Astrocyte of the spinal cord (primary cell): ENCODE results near the gene ALG1.
"Not testable (repeated sequence)": the region's sequence is repeated elsewhere in the genome, so short reads cannot be mapped to it uniquely, and the experiment has no call there.

Experiments
- DNase-seq: peaks from one replicate; pipeline ENCODE4 v3.0.0; 2011; ENCODE audit warnings: low read depth, low spot score
- H3K4me3 ChIP-seq: 2 replicates; pipeline ENCODE4 v1.5.1; 2011; ENCODE audit warnings: low read depth, mild to moderate bottlenecking, low read length, moderate library complexity
- in situ Hi-C: cut with HindIII; loops from 2 replicates; pipeline ENCODE4 v1.10.0; 2017; ENCODE audit warnings: low sequenced_read_pairs
- TF ChIP-seq, protein P1 (sequence below): IDR thresholded peaks from 2 replicates; pipeline ENCODE4 v1.5.1; 2012; ENCODE audit warnings: low read depth, mild to moderate bottlenecking, low read length, inconsistent platforms

The ALG1 gene

DNA sequence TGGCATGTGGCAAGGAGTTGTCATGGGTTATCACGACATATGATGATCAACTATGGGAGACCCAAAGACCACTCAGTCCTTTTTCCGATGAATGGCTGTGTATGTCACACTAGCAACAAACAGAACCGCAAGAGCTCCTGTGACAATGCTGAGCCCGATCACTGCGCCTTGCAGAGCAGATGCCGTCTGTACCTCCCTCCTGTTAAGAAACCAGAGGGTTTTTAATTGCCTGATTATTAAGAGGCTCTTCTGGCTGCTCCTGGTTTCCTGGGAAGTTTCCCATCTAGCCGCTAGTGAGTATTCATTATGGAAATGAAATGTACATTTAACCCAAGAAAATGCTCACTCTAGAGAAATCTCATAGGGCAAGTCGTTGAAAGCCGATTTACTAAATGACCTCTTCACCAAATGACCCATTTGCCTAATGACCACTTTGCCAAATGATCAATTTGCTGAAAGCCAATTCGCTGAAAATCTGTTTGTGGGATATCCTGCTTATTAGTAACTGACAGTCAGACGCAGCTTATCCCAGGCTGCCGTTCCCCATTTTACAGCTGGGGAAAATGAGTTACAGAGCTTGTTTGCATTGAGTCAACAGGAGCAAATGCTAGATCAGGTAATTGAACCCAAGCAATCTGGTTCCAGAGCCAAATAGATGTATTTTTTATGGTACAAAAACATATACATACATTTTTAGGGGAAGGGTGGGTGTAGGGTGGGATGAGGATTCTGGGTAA, 31.8 kb downstream of the ALG1 start:
- in situ Hi-C loops, DNase-seq, H3K4me3 ChIP-seq: not testable (repeated sequence)

DNA sequence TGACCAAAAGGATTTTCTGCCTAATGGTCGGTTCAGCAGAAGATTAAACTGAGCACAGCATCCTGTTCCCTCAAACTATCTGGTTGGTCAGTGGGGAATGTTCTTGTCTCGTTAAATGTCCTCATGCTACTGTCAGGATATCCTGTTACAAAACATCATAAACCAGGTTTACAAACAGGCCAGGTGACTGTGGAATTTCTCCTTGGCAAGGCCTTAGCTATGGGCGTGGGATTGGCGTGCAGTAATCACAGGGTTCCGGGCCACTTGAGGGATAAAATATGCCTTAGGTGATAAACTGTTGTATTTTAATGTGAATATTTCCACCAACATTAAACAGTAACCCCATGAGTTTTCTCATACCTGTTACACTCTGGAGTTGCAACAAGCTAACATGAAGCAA, 33.4 kb downstream of the ALG1 start:
- DNase-seq, H3K4me3 ChIP-seq, in situ Hi-C loops: not testable (repeated sequence)

DNA sequence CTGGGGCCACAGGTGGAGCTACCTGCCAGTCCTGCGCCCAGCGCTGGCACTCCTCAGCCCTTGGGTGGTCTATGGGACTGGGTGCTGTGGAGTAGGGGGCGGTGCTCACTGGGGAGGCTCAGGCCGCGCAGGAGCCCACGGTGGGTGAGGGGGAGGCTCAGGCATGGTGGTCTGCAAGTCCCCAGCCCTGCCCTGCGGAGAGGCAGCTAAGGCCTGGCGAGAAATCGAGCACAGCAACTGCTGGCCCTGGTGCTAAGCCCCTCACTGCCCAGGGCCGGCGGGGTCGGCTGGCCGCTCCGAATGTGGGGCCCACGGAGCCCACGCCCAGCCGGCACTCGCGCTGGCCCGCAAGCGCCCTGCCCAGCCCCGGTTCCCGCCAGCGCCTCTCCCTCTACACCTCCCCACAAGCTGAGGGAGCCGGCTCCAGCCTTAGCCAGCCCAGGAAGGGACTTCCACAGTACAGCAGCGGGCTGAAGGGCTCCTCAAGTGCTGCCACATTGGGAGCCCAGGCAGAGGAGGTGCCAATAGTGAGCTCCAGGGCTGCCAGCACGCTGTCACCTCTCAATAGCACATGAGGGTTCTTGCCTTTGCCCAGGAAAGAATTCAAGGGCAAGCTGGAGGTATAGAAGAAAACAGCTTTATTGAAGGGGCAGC, 37.0 kb downstream of the ALG1 start:
- no peak for DNase-seq
- H3K4me3 ChIP-seq, result no peak overlapping the region
- in situ Hi-C loops, result no loop called here
- TF ChIP-seq, protein P1, sequence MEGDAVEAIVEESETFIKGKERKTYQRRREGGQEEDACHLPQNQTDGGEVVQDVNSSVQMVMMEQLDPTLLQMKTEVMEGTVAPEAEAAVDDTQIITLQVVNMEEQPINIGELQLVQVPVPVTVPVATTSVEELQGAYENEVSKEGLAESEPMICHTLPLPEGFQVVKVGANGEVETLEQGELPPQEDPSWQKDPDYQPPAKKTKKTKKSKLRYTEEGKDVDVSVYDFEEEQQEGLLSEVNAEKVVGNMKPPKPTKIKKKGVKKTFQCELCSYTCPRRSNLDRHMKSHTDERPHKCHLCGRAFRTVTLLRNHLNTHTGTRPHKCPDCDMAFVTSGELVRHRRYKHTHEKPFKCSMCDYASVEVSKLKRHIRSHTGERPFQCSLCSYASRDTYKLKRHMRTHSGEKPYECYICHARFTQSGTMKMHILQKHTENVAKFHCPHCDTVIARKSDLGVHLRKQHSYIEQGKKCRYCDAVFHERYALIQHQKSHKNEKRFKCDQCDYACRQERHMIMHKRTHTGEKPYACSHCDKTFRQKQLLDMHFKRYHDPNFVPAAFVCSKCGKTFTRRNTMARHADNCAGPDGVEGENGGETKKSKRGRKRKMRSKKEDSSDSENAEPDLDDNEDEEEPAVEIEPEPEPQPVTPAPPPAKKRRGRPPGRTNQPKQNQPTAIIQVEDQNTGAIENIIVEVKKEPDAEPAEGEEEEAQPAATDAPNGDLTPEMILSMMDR, result no peak

DNA sequence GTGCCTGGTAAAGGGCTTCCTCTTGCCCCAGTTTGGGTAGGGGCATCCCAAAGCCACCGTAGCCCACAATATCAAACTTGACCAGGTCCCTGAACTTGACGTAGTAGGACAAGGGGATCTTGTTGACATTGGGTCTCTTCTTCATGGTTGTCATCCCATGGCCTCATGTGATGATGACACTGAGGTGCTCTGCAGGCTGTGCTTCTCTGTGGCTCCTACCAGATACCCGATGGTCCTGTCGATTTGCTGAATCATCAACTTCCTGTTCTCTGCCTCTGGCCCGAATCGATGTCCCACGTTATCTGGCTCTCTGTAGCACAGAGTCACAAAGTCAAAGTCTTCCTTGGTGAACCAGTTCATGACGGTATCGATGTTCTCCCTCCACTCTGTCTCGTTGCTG, 39.3 kb downstream of the ALG1 start:
- in situ Hi-C loops, DNase-seq, H3K4me3 ChIP-seq: not testable (repeated sequence)

DNA sequence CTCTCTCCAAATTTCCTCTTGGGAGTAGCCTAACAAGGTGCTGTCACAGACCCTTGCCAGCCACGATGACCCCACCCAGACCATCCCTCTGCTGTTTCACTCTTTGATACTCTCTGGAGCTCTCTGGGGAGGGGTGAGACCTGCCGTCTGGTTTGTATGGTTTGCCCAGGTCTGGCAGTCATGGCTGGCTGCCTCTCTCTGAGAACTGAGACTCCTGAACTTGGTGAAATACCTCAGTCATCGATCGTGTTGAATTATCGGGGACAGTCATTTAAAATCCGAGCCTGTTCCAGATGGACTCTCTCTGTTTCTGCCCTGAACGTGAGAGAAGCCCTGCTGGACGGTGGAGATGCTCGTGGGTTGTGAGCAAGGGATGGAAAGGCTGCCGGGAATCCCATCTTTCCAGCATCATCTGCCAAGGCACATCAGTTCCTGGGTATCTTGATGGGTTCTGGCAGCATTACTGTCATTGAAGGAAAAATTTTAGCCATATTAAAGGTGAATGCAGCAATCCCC, 45.2 kb downstream of the ALG1 start:
- H3K4me3 ChIP-seq, in situ Hi-C loops, DNase-seq: not testable (repeated sequence)

DNA sequence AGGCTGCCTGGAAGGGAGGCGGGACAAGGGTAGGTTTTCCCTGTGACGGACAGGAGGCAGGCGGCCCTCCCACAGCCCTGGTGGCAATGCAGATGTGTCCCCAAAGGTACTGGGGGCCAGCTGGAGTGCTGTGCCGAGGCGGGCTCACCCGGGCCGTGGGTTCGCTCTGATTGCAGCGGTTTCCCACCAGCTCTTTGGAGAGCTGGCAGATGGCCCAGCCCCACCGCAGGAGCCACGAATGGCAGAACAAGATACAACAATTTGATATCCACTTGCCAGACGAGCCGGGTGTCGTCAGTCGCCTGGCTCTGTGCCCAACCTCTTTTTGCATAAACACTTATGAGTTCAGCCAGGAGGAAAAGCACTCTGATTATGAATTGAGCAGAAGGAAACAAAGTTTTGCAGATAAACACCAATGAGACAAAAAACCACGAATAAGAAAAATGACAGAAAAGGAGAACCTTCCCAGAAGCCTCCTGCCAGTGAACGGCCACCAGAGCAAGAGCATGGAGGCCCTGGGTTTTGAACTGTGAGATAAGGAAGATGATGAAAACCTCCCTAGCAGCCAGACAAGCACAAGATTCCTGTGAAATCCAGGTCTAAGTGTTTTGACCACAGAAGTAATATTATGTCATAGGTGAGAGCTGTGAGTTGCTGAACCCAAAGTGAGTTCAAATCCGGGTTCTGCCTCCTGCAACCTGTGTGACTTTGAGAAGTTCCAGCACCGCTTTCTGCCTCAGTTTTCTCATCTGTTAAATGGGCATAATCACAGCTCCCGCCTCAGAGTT, 45.9 kb downstream of the ALG1 start:
- H3K4me3 ChIP-seq, in situ Hi-C loops: not testable (repeated sequence)
- peak; percentile 0 for DNase-seq

DNA sequence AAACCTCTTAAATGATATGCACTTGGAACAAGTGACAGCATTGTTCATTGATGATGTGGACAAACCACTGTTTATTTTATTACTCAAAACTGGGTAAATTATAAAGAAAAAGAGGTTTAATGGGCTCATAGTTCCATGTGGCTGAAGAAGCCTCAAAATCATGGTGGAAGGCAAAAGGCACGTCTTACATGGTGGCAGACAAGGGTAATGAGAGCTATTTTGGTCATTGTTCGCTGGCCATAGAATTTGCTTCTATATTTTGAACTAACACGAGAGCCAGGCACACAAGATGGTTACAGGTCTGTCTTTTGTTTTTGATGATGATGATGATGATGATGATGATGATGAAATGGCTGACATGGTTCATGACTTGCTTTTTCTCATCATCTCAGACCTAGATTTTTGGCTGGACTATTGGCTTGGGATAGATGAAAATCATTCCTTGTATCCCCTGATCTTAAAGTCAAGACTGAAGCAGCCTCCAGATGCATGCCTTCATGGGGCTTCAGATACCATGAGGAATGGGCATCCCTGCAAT, 59.9 kb downstream of the ALG1 start:
- in situ Hi-C loops, DNase-seq: not testable (repeated sequence)

DNA sequence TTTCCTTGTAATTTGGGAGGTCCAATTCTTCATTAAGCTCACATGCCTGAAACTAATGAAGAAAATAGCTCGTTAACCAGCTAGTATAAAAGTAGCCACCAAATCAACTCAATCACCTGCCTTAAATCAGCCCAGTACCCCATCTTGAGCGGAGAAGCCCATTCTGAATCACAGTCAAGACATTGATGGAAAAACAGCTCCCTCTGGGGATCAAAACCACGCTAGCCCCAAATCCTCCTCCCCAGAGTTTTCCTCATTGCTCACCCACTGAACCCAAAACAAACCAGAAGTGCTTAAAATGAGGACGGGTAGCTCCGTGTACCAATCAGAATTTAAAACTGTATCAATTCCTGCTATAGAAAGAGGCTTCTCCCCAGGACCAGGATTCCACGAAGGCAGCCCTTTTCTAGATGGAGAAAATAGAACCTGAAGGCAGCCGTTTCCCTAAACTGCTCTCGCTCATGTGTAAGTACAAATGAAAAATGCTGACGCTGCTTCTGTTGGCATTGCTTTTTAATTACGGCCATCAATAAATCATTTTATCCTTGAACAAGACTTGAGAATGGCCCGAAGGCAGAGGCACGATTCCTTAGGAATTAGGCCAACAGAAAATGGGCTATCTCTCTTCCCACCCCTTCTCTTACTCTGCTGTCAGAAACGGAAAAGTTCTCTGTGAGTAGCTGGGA, 61.4 kb downstream of the ALG1 start:
- H3K4me3 ChIP-seq, DNase-seq, in situ Hi-C loops: not testable (repeated sequence)

More for the DNA sequence above, 59.9 kb downstream of the ALG1 start:
- not testable (repeated sequence) for H3K4me3 ChIP-seq

DNA sequence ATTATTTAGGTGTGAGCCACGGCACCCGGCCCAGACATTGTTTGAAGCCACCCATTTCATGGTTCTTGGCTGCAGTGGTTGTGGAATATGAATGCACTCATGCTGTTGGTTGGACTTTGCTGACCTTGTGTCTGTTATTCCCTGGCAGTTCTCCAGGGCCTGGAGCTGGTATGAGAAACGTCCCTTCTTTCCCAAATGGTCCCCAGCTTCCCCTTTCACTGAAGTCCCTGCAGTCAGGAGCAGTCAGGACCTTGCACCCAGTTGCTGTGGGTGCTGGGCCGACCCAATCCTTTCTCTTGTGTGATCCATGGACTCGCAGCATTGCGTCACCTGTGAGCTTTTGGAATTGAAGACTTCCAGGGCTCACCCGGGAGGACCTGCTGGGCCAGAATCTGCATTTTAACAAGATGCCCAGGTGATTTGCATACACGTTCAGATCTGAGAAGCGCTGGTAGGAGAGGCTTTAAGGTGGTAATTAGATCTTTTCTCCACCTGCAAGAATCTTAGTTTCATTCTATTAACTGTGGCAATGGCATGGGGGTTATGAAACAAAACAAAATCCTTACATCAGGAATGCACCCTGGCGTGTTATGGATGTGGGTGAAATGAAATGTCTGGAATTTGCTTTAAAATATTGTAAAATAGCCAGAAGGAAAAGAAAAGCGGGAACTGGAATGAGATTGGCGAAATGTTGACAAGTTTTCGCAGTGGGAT, 63.3 kb downstream of the ALG1 start:
- in situ Hi-C loops, H3K4me3 ChIP-seq, DNase-seq: not testable (repeated sequence)
